Measurements from ENCODE around the gene ELOVL2. TPM values are rescaled to one million over a fixed set of nuclear protein-coding genes. Genes with fewer than 3 reads are reported as not detected.
"Not testable (repeated sequence)": the region's sequence is repeated elsewhere in the genome, so short reads cannot be mapped to it uniquely, and the experiment has no call there.

The ELOVL2 gene
- total RNA-seq, 1 experiment from 2014 or later, result 0.47 TPM

GRCh38 chr6:10995114-10995707 lies 48.9 kb downstream of the ELOVL2 start:
- H3K4me1 Mint-ChIP-seq (ENCODE audit: low read depth, unreplicated experiment), result no peaks in the 10 kb centered on the region
- H3K4me3 Mint-ChIP-seq (ENCODE audit: low read depth, unreplicated experiment), result no peak overlapping the region
- intact Hi-C loops (cut with micrococcal nuclease; ENCODE audit: unreplicated experiment), result no loop called here
- TF ChIP-seq CTCF (IDR thresholded peaks at IDR 0.05; ENCODE audit: unreplicated experiment), result no peak
- DNase-seq, result no peak
- no peaks in the 10 kb centered on the region for H3K9me3 Mint-ChIP-seq (ENCODE audit: low read depth, unreplicated experiment)
- H3K27ac Mint-ChIP-seq (ENCODE audit: unreplicated experiment), result no peak overlapping the region
- CTCF ChIA-PET, result no interaction called here
- no peaks in the 10 kb centered on the region for H3K27me3 Mint-ChIP-seq (ENCODE audit: unreplicated experiment)
- H3K36me3 Mint-ChIP-seq (ENCODE audit: insufficient read depth, unreplicated experiment), result no peaks in the 10 kb centered on the region
- BruUV-seq (replicated peaks), result no TSS peak

DNA sequence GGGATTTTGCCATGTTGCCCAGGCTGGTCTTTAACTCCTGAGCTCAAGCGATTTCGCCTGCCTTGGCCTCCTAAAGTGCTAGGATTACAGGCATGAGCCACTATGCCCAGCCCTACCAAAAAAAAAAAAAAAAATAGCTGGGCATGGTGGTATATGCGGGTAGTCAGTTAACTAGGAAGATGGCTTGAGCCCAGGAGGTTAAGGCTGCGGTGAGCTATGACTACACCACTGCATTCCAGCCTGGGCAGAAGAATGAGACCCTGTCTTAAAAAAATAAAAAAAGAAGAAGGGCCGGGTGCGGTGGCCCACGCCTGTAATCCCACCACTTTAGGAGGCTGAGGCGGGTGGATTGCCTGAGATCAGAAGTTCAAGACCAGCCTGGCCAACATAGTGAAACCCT lies 50.2 kb downstream of the ELOVL2 start:
- CTCF ChIA-PET, result no interaction called here
- intact Hi-C loops (cut with micrococcal nuclease; ENCODE audit: unreplicated experiment), result no loop called here
- no peak for DNase-seq
- no peak for TF ChIP-seq CTCF (IDR thresholded peaks at IDR 0.05; ENCODE audit: unreplicated experiment)
- Mint-ChIP-seq H3K36me3 (ENCODE audit: insufficient read depth, unreplicated experiment) (no peaks in the 10 kb centered on the region), H3K9me3 (ENCODE audit: low read depth, unreplicated experiment) (no peaks in the 10 kb centered on the region), H3K4me3 (ENCODE audit: low read depth, unreplicated experiment) (no peak overlapping the region), H3K27ac (ENCODE audit: unreplicated experiment) (no peak overlapping the region), H3K27me3 (ENCODE audit: unreplicated experiment) (no peaks in the 10 kb centered on the region), H3K4me1 (ENCODE audit: low read depth, unreplicated experiment) (no peaks in the 10 kb centered on the region)
- no TSS peak for BruUV-seq (replicated peaks)

DNA sequence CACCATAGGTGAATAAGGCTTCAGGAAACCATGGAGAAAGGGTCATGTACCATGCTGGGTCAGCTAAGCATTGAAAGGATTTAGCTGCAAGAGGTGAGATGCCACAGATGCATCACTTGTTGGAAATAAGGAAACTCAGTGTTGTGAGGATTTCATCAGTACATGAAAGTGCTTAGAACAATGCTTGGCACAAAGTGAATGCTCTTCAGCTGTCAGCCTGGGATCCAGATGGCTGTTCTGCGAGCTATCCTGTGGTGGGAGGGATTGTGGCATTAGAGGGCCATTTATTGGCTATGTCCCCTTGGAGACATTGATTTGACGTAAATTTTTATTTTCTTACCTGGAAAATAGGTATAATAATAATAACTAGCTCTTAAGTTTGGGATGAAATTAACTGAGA lies 53.0 kb downstream of the ELOVL2 start:
- CTCF ChIA-PET, result no interaction called here
- no TSS peak for BruUV-seq (replicated peaks)
- H3K4me1 Mint-ChIP-seq (ENCODE audit: low read depth, unreplicated experiment), result no peaks in the 10 kb centered on the region
- no peak overlapping the region for H3K4me3 Mint-ChIP-seq (ENCODE audit: low read depth, unreplicated experiment)
- no peaks in the 10 kb centered on the region for H3K27me3 Mint-ChIP-seq (ENCODE audit: unreplicated experiment)
- H3K36me3 Mint-ChIP-seq (ENCODE audit: insufficient read depth, unreplicated experiment), result no peaks in the 10 kb centered on the region
- intact Hi-C loops (cut with micrococcal nuclease; ENCODE audit: unreplicated experiment), result no loop called here
- TF ChIP-seq CTCF (IDR thresholded peaks at IDR 0.05; ENCODE audit: unreplicated experiment), result no peak
- H3K9me3 Mint-ChIP-seq (ENCODE audit: low read depth, unreplicated experiment), result no peaks in the 10 kb centered on the region
- DNase-seq, result no peak
- H3K27ac Mint-ChIP-seq (ENCODE audit: unreplicated experiment), result no peak overlapping the region

DNA sequence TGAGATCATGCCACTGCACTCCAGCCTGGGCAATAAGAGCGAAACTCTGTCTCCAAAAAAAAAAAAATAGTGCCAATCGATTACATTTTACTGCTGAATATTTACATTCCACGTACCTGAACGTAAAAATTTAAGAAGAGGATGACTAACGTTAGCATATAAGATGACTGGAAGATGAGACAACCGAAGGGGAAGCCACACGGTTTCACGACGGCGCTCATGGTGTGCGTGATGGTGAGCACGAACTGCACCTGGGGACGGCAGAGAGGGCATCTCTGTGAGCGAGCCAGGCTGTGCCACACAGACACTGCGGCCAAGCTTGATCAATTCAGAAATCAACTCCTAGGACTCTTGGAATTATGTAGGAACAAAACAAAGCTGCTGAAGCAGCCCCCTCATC lies 54.5 kb downstream of the ELOVL2 start:
- CTCF ChIA-PET, result no interaction called here
- DNase-seq, result no peak
- H3K27ac Mint-ChIP-seq (ENCODE audit: unreplicated experiment), result no peak overlapping the region
- H3K4me3 Mint-ChIP-seq (ENCODE audit: low read depth, unreplicated experiment), result no peak overlapping the region
- BruUV-seq (replicated peaks), result no TSS peak
- H3K27me3 Mint-ChIP-seq (ENCODE audit: unreplicated experiment), result no peaks in the 10 kb centered on the region
- no peak for TF ChIP-seq CTCF (IDR thresholded peaks at IDR 0.05; ENCODE audit: unreplicated experiment)
- no peaks in the 10 kb centered on the region for H3K36me3 Mint-ChIP-seq (ENCODE audit: insufficient read depth, unreplicated experiment)
- intact Hi-C loops (cut with micrococcal nuclease; ENCODE audit: unreplicated experiment), result no loop called here
- H3K9me3 Mint-ChIP-seq (ENCODE audit: low read depth, unreplicated experiment), result no peaks in the 10 kb centered on the region
- H3K4me1 Mint-ChIP-seq (ENCODE audit: low read depth, unreplicated experiment), result no peaks in the 10 kb centered on the region

DNA sequence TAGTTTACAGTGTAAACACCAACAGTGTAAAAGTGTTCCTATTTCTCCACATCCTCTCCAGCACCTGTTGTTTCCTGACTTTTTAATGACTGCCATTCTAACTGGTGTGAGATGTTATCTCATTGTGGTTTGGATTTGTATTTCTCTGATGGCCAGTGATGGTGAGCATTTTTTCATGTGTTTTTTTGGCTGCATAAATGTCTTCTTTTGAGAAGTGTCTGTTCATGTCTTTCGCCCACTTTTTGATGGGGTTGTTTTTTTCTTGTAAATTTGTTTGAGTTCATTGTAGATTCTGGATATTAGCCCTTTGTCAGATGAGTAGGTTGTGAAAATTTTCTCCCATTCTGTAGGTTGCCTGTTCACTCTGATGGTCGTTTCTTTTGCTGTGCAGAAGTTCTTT lies 59.1 kb downstream of the ELOVL2 start:
- H3K27ac Mint-ChIP-seq (ENCODE audit: unreplicated experiment); intact Hi-C loops (cut with micrococcal nuclease; ENCODE audit: unreplicated experiment); DNase-seq; H3K27me3 Mint-ChIP-seq (ENCODE audit: unreplicated experiment); CTCF ChIA-PET; BruUV-seq (replicated peaks); H3K4me3 Mint-ChIP-seq (ENCODE audit: low read depth, unreplicated experiment); H3K4me1 Mint-ChIP-seq (ENCODE audit: low read depth, unreplicated experiment); H3K9me3 Mint-ChIP-seq (ENCODE audit: low read depth, unreplicated experiment); H3K36me3 Mint-ChIP-seq (ENCODE audit: insufficient read depth, unreplicated experiment): not testable (repeated sequence)
